ENCODE results near the gene RPS15. TPM values are rescaled to one million over a fixed set of nuclear protein-coding genes. Genes with fewer than 3 reads are reported as not detected.
A peak's percentile ranks its signal among the peaks of the same experiment; 100 is the strongest.

The RPS15 gene
- total RNA-seq, 1 experiment from 2014 or later: 450 TPM

- in situ Hi-C loops (cut with HindIII; ENCODE audit: low pct_unique_long_range_greater_than_20kb, low sequenced_read_pairs): no loop called here
- no peak for DNase-seq (ENCODE audit: low read depth)
Measured at GRCh38 chr19:1400281-1401137, 37.7 kb upstream of the RPS15 start.

GRCh38 chr19:1401138-1401888 is 36.9 kb upstream of the RPS15 start, which contains the start of gene GAMT:
TSS of gene GAMT (minus strand) at chr19:1401542. CDS start at chr19:1401476, 66 bp downstream.
- no peak for DNase-seq (ENCODE audit: low read depth)
- in situ Hi-C loops (cut with HindIII; ENCODE audit: low pct_unique_long_range_greater_than_20kb, low sequenced_read_pairs): no loop called here

GRCh38 chr19:1401889-1402217 is 36.3 kb upstream of the RPS15 start:
- in situ Hi-C loops (cut with HindIII; ENCODE audit: low pct_unique_long_range_greater_than_20kb, low sequenced_read_pairs): no loop called here
- DNase-seq (ENCODE audit: low read depth): no peak

GRCh38 chr19:1402411-1403070 is 35.7 kb upstream of the RPS15 start:
- in situ Hi-C loops (cut with HindIII; ENCODE audit: low pct_unique_long_range_greater_than_20kb, low sequenced_read_pairs): no loop called here
- DNase-seq (ENCODE audit: low read depth): no peak

GRCh38 chr19:1406774-1407527 is 31.2 kb upstream of the RPS15 start:
- peak; percentile 95 for DNase-seq (ENCODE audit: low read depth)
- in situ Hi-C loops (cut with HindIII; ENCODE audit: low pct_unique_long_range_greater_than_20kb, low sequenced_read_pairs): no loop called here

- DNase-seq (ENCODE audit: low read depth): no peak
- in situ Hi-C loops (cut with HindIII; ENCODE audit: low pct_unique_long_range_greater_than_20kb, low sequenced_read_pairs): no loop called here
Measured at GRCh38 chr19:1407528-1408299, 30.5 kb upstream of the RPS15 start, which contains the start of gene DAZAP1. TSS of gene DAZAP1 (plus strand) at chr19:1407586. CDS start at chr19:1407774, 188 bp downstream.

GRCh38 chr19:1408300-1409203 is 29.6 kb upstream of the RPS15 start:
- DNase-seq (ENCODE audit: low read depth): no peak
- in situ Hi-C loops (cut with HindIII; ENCODE audit: low pct_unique_long_range_greater_than_20kb, low sequenced_read_pairs): no loop called here

GRCh38 chr19:1409204-1410005 is 28.8 kb upstream of the RPS15 start:
- in situ Hi-C loops (cut with HindIII; ENCODE audit: low pct_unique_long_range_greater_than_20kb, low sequenced_read_pairs): no loop called here
- no peak for DNase-seq (ENCODE audit: low read depth)

- in situ Hi-C loops (cut with HindIII; ENCODE audit: low pct_unique_long_range_greater_than_20kb, low sequenced_read_pairs): no loop called here
- DNase-seq (ENCODE audit: low read depth): peak; percentile 32
Measured at GRCh38 chr19:1410136-1410786, 27.9 kb upstream of the RPS15 start.

- in situ Hi-C loops (cut with HindIII; ENCODE audit: low pct_unique_long_range_greater_than_20kb, low sequenced_read_pairs): no loop called here
- DNase-seq (ENCODE audit: low read depth): no peak
Measured at GRCh38 chr19:1410789-1411188, 27.4 kb upstream of the RPS15 start.

GRCh38 chr19:1411255-1412191 is 26.7 kb upstream of the RPS15 start:
- no peak for DNase-seq (ENCODE audit: low read depth)
- in situ Hi-C loops (cut with HindIII; ENCODE audit: low pct_unique_long_range_greater_than_20kb, low sequenced_read_pairs): no loop called here

- DNase-seq (ENCODE audit: low read depth): no peak
- in situ Hi-C loops (cut with HindIII; ENCODE audit: low pct_unique_long_range_greater_than_20kb, low sequenced_read_pairs): no loop called here
Measured at GRCh38 chr19:1412323-1412923, 25.8 kb upstream of the RPS15 start.

- no peak for DNase-seq (ENCODE audit: low read depth)
- in situ Hi-C loops (cut with HindIII; ENCODE audit: low pct_unique_long_range_greater_than_20kb, low sequenced_read_pairs): no loop called here
Measured at GRCh38 chr19:1412995-1413800, 25.0 kb upstream of the RPS15 start.

All from Caki2 (cell line).